Astrocyte (in vitro differentiated cells and primary cell): ENCODE data around the gene CALCOCO2.

Experiments used
- EZH2 ChIP-seq: IDR thresholded peaks from 2 replicates; pipeline ENCODE4 v1.6.1; 2012; ENCODE audit warnings: mild to moderate bottlenecking, low read length, inconsistent platforms; ENCODE audit not compliant: insufficient read depth
- TF ChIP-seq, protein P1 (sequence below): IDR thresholded peaks from 2 replicates; pipeline ENCODE4 v1.5.1; 2011; ENCODE audit warnings: low read depth, mild to moderate bottlenecking, inconsistent platforms, low read length, moderate library complexity; ENCODE audit not compliant: insufficient read depth

DNA sequence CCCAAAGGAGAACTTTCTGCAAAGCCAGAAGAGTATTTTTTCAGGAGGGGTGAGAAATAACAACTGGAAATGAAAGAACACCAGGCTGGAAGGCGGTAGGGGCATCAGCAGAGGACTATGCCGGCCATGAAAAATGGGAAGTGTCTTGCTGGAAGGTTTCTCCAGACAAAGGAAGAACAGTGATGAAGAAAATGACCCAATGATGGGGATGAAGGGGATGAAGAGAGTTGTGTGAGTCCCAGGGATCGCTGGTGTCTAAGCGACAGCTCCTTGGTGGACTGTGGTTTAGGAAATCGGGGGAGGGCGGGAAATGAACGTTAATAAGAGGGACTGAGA, 14.4 kb upstream of the CALCOCO2 start:
- TF ChIP-seq, protein P1, sequence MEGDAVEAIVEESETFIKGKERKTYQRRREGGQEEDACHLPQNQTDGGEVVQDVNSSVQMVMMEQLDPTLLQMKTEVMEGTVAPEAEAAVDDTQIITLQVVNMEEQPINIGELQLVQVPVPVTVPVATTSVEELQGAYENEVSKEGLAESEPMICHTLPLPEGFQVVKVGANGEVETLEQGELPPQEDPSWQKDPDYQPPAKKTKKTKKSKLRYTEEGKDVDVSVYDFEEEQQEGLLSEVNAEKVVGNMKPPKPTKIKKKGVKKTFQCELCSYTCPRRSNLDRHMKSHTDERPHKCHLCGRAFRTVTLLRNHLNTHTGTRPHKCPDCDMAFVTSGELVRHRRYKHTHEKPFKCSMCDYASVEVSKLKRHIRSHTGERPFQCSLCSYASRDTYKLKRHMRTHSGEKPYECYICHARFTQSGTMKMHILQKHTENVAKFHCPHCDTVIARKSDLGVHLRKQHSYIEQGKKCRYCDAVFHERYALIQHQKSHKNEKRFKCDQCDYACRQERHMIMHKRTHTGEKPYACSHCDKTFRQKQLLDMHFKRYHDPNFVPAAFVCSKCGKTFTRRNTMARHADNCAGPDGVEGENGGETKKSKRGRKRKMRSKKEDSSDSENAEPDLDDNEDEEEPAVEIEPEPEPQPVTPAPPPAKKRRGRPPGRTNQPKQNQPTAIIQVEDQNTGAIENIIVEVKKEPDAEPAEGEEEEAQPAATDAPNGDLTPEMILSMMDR: no peak
- no peak for TF ChIP-seq EZH2
